Measurements from ENCODE around the gene TMX4. TPM values are rescaled to one million over a fixed set of nuclear protein-coding genes. Genes with fewer than 3 reads are reported as not detected.

TMX4 gene
- total and polyA plus RNA-seq, 2 experiments from 2014 or later, result 2.5 to 7.5 TPM

DNA sequence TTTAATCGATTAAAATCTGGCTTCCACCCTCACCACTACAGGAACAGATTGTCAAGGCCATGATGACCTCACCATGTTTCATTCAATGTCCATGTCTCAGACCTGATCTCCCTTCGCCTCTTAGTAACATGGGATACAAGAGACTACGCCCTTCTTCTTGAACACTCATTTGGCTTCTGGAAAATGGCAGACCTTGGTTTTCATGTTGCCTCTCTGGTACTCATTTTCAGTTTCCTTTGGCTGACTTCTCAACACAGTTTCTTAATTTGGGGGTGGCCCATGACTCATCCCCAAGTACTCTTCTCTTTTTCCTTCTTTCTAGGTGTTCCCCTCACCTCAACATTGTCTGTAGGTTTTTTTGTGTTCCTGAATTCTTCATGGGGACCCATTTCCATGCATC lies 22.7 kb downstream of the TMX4 start:
- no peaks in the 10 kb centered on the region for H3K27me3 Mint-ChIP-seq (ENCODE audit: insufficient read depth, low read depth, poor library complexity)
- Histone ChIP-seq H3K9me2 (ENCODE audit: insufficient read depth) (peaks cover 12% of the 10 kb centered on the region), H3K4me2 (no peak overlapping the region), H2AFZ (no peak overlapping the region), H3F3A (replicated peaks; ENCODE audit: low read depth) (no peaks in the 10 kb centered on the region), H3K4me1 (ENCODE audit: insufficient read depth) (no peaks in the 10 kb centered on the region; the same call in 1 of the 2 replicates), H3K4me3 (no peak overlapping the region), H4K20me1 (replicated peaks; ENCODE audit: insufficient read depth) (no peaks in the 10 kb centered on the region), H3K79me2 (replicated peaks; ENCODE audit: insufficient read depth) (no peaks in the 10 kb centered on the region), H3K27ac (ENCODE audit: low read depth) (no peak overlapping the region), H3K27me3 (ENCODE audit: insufficient read depth) (no peaks in the 10 kb centered on the region), H3K36me3 (ENCODE audit: insufficient read depth) (no peaks in the 10 kb centered on the region; the same call in 1 of the 2 replicates)
- DNase-seq (ENCODE audit: low spot score) (no peak), ATAC-seq (no peak)
- H3K9me3 Mint-ChIP-seq, result peaks cover 9% of the 10 kb centered on the region; the same call in 2 of the 3 replicates
- H3K4me1 Mint-ChIP-seq, result no peaks in the 10 kb centered on the region
- H3K36me3 Mint-ChIP-seq (ENCODE audit: low read depth), result peaks cover 13% of the 10 kb centered on the region
- H3K27ac Mint-ChIP-seq, result no peak overlapping the region
- TF ChIP-seq EZH2 (IDR thresholded peaks at IDR 0.05; ENCODE audit: low read depth, unreplicated experiment), result no peak
- TF ChIP-seq, protein P1, sequence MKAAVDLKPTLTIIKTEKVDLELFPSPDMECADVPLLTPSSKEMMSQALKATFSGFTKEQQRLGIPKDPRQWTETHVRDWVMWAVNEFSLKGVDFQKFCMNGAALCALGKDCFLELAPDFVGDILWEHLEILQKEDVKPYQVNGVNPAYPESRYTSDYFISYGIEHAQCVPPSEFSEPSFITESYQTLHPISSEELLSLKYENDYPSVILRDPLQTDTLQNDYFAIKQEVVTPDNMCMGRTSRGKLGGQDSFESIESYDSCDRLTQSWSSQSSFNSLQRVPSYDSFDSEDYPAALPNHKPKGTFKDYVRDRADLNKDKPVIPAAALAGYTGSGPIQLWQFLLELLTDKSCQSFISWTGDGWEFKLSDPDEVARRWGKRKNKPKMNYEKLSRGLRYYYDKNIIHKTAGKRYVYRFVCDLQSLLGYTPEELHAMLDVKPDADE (IDR thresholded peaks at IDR 0.05), result no peak
- TF ChIP-seq JUNB (IDR thresholded peaks at IDR 0.05; ENCODE audit: unreplicated experiment), result no peak
- no peak for TF ChIP-seq NANOG (IDR thresholded peaks at IDR 0.05; ENCODE audit: borderline replicate concordance)
- no peak for TF ChIP-seq STAT1 (IDR thresholded peaks at IDR 0.05; ENCODE audit: unreplicated experiment)
- TF ChIP-seq EZH2phosphoT487 (IDR thresholded peaks at IDR 0.05; ENCODE audit: unreplicated experiment), result no peak
- TF ChIP-seq, protein P2, sequence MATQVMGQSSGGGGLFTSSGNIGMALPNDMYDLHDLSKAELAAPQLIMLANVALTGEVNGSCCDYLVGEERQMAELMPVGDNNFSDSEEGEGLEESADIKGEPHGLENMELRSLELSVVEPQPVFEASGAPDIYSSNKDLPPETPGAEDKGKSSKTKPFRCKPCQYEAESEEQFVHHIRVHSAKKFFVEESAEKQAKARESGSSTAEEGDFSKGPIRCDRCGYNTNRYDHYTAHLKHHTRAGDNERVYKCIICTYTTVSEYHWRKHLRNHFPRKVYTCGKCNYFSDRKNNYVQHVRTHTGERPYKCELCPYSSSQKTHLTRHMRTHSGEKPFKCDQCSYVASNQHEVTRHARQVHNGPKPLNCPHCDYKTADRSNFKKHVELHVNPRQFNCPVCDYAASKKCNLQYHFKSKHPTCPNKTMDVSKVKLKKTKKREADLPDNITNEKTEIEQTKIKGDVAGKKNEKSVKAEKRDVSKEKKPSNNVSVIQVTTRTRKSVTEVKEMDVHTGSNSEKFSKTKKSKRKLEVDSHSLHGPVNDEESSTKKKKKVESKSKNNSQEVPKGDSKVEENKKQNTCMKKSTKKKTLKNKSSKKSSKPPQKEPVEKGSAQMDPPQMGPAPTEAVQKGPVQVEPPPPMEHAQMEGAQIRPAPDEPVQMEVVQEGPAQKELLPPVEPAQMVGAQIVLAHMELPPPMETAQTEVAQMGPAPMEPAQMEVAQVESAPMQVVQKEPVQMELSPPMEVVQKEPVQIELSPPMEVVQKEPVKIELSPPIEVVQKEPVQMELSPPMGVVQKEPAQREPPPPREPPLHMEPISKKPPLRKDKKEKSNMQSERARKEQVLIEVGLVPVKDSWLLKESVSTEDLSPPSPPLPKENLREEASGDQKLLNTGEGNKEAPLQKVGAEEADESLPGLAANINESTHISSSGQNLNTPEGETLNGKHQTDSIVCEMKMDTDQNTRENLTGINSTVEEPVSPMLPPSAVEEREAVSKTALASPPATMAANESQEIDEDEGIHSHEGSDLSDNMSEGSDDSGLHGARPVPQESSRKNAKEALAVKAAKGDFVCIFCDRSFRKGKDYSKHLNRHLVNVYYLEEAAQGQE (IDR thresholded peaks at IDR 0.05; ENCODE audit: unreplicated experiment), result no peak
- TF ChIP-seq, protein P3, sequence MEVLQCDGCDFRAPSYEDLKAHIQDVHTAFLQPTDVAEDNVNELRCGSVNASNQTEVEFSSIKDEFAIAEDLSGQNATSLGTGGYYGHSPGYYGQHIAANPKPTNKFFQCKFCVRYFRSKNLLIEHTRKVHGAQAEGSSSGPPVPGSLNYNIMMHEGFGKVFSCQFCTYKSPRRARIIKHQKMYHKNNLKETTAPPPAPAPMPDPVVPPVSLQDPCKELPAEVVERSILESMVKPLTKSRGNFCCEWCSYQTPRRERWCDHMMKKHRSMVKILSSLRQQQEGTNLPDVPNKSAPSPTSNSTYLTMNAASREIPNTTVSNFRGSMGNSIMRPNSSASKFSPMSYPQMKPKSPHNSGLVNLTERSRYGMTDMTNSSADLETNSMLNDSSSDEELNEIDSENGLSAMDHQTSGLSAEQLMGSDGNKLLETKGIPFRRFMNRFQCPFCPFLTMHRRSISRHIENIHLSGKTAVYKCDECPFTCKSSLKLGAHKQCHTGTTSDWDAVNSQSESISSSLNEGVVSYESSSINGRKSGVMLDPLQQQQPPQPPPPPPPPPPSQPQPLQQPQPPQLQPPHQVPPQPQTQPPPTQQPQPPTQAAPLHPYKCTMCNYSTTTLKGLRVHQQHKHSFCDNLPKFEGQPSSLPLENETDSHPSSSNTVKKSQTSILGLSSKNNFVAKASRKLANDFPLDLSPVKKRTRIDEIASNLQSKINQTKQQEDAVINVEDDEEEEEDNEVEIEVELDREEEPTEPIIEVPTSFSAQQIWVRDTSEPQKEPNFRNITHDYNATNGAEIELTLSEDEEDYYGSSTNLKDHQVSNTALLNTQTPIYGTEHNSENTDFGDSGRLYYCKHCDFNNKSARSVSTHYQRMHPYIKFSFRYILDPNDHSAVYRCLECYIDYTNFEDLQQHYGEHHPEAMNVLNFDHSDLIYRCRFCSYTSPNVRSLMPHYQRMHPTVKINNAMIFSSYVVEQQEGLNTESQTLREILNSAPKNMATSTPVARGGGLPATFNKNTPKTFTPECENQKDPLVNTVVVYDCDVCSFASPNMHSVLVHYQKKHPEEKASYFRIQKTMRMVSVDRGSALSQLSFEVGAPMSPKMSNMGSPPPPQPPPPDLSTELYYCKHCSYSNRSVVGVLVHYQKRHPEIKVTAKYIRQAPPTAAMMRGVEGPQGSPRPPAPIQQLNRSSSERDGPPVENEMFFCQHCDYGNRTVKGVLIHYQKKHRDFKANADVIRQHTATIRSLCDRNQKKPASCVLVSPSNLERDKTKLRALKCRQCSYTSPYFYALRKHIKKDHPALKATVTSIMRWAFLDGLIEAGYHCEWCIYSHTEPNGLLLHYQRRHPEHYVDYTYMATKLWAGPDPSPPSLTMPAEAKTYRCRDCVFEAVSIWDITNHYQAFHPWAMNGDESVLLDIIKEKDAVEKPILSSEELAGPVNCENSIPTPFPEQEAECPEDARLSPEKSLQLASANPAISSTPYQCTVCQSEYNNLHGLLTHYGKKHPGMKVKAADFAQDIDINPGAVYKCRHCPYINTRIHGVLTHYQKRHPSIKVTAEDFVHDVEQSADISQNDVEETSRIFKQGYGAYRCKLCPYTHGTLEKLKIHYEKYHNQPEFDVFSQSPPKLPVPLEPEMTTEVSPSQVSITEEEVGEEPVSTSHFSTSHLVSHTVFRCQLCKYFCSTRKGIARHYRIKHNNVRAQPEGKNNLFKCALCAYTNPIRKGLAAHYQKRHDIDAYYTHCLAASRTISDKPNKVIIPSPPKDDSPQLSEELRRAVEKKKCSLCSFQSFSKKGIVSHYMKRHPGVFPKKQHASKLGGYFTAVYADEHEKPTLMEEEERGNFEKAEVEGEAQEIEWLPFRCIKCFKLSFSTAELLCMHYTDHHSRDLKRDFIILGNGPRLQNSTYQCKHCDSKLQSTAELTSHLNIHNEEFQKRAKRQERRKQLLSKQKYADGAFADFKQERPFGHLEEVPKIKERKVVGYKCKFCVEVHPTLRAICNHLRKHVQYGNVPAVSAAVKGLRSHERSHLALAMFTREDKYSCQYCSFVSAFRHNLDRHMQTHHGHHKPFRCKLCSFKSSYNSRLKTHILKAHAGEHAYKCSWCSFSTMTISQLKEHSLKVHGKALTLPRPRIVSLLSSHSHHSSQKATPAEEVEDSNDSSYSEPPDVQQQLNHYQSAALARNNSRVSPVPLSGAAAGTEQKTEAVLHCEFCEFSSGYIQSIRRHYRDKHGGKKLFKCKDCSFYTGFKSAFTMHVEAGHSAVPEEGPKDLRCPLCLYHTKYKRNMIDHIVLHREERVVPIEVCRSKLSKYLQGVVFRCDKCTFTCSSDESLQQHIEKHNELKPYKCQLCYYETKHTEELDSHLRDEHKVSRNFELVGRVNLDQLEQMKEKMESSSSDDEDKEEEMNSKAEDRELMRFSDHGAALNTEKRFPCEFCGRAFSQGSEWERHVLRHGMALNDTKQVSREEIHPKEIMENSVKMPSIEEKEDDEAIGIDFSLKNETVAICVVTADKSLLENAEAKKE (CRISPR knock-in tag; IDR thresholded peaks at IDR 0.05), result no peak
- TF ChIP-seq, protein P4, sequence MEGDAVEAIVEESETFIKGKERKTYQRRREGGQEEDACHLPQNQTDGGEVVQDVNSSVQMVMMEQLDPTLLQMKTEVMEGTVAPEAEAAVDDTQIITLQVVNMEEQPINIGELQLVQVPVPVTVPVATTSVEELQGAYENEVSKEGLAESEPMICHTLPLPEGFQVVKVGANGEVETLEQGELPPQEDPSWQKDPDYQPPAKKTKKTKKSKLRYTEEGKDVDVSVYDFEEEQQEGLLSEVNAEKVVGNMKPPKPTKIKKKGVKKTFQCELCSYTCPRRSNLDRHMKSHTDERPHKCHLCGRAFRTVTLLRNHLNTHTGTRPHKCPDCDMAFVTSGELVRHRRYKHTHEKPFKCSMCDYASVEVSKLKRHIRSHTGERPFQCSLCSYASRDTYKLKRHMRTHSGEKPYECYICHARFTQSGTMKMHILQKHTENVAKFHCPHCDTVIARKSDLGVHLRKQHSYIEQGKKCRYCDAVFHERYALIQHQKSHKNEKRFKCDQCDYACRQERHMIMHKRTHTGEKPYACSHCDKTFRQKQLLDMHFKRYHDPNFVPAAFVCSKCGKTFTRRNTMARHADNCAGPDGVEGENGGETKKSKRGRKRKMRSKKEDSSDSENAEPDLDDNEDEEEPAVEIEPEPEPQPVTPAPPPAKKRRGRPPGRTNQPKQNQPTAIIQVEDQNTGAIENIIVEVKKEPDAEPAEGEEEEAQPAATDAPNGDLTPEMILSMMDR (conservative IDR thresholded peaks at IDR 0.05; ENCODE audit: low read depth in 2 of 2), result no peak
- no peak for TF ChIP-seq POLR2AphosphoS5 (IDR thresholded peaks at IDR 0.05; ENCODE audit: low read depth)
- no peak for TF ChIP-seq CREB1 (CRISPR knock-in tag; IDR thresholded peaks at IDR 0.05; ENCODE audit: low read depth)
- no peak for TF ChIP-seq ZNF114 (CRISPR knock-in tag; IDR thresholded peaks at IDR 0.05)
- no peak for TF ChIP-seq ZNF331 (CRISPR knock-in tag; IDR thresholded peaks at IDR 0.05; ENCODE audit: low read depth)
- no peak overlapping the region for H3K4me3 Mint-ChIP-seq

All from GM23338 (cell line).